22Rv1 (cell line): ENCODE results near the gene APOC1.
"Not testable (repeated sequence)": the region's sequence is repeated elsewhere in the genome, so short reads cannot be mapped to it uniquely, and the experiment has no call there.

Experiments used
- CTCF ChIP-seq: fragments of 450-650 bp; IDR thresholded peaks from 2 replicates; pipeline ENCODE4 v1.5.1; 2017; ENCODE audit warnings: mild to moderate bottlenecking
- ZFX ChIP-seq: fragments of 450-650 bp; IDR thresholded peaks from 2 replicates; pipeline ENCODE4 v1.6.1; 2017; ENCODE audit warnings: antibody characterized with exemption, borderline replicate concordance

GRCh38 chr19:44926245-44927077 is 12.1 kb downstream of the APOC1 start:
- TF ChIP-seq CTCF, ZFX: not testable (repeated sequence)
